ENCODE measurements around the gene EGFLAM. TPM values are rescaled to one million over a fixed set of nuclear protein-coding genes. Genes with fewer than 3 reads are reported as not detected.

Gene EGFLAM
- total and polyA plus RNA-seq, 2 donors (not counting 3 experiments of a cell fraction or from before 2014, with no cell fraction given) = 1.2 to 2.7 TPM

GRCh38 chr5:38267372-38267771 is 9.0 kb downstream of the EGFLAM start:
- H3K27me3 ChIP-seq (ENCODE audit: control insufficient read depth in 2 of 2, insufficient read depth in 2 of 2, low read length in 2 of 2) = peaks cover 11 to 16% of the 10 kb centered on the region in 2 experiments
- no peak overlapping the region for H2AFZ ChIP-seq (ENCODE audit: low read depth, low read length)
- H3K9me1 ChIP-seq (replicated peaks; ENCODE audit: control insufficient read depth, extremely low read depth, insufficient read depth, low read length) = no peaks in the 10 kb centered on the region
- TF ChIP-seq POLR2AphosphoS5 (IDR thresholded peaks at IDR 0.05; ENCODE audit: insufficient read depth, low read depth, low read length) = no peak
- no peak for TF ChIP-seq POLR2A (IDR thresholded peaks at IDR 0.05; ENCODE audit: low read depth, low read length)
- TF ChIP-seq FOS (IDR thresholded peaks at IDR 0.05; ENCODE audit: borderline replicate concordance, insufficient read depth, low read length) = no peak
- TF ChIP-seq EZH2 (IDR thresholded peaks at IDR 0.05; ENCODE audit: borderline replicate concordance, low read depth, low read length, severe bottlenecking) = no peak
- BruUV-seq (replicated peaks) = no TSS peak
- FAIRE-seq (no peak), DNase-seq (ENCODE audit: low read depth, low spot score) (no peak)
- ChIA-PET CTCF (interaction anchor here (6.7 kb wide), 1 partner anchor 542 kb away, joined by 124 read pairs; no protein-coding TSS in a partner anchor), POLR2A (no interaction called here)
- H3K79me2 ChIP-seq (ENCODE audit: control insufficient read depth, insufficient read depth, low read length) = no peaks in the 10 kb centered on the region
- H3K4me3 ChIP-seq (replicated peaks in 1 of 3; ENCODE audit: insufficient read depth in 1 of 3, low read depth in 1 of 3, low read length in 3 of 3) = no peak overlapping the region
- no peaks in the 10 kb centered on the region for H3K4me1 ChIP-seq (ENCODE audit: control insufficient read depth, extremely low read depth, insufficient read depth, low read length)
- dilution Hi-C loops (cut with MboI; ENCODE audit: extremely low pct_ligation_motif_present, low sequenced_read_pairs) (no loop called here), intact Hi-C loops (cut with micrococcal nuclease) (loop anchor here (5.0 kb wide), 1 partner anchor 400 kb away; no protein-coding TSS in a partner anchor)
- H3K9ac ChIP-seq (replicated peaks; ENCODE audit: extremely low read depth, insufficient read depth, low read length) = no peak overlapping the region
- H4K20me1 ChIP-seq (replicated peaks; ENCODE audit: control insufficient read depth, extremely low read depth, insufficient read depth, low read length) = no peaks in the 10 kb centered on the region
- no peak overlapping the region for H3K27ac ChIP-seq (ENCODE audit: insufficient read depth, low read depth, low read length)
- H3K36me3 ChIP-seq (ENCODE audit: control insufficient read depth in 2 of 2, extremely low read depth in 1 of 2, insufficient read depth in 2 of 2, low read length in 2 of 2) = no peaks in the 10 kb centered on the region
- H3K4me2 ChIP-seq (ENCODE audit: insufficient read depth, low read length) = no peak overlapping the region
- H3K9me3 ChIP-seq (replicated peaks; ENCODE audit: control insufficient read depth, insufficient read depth, low read length) = no peaks in the 10 kb centered on the region

- no peaks in the 10 kb centered on the region for H4K20me1 ChIP-seq (replicated peaks; ENCODE audit: control insufficient read depth, extremely low read depth, insufficient read depth, low read length)
- no peak overlapping the region for H3K9ac ChIP-seq (replicated peaks; ENCODE audit: extremely low read depth, insufficient read depth, low read length)
- no TSS peak for BruUV-seq (replicated peaks)
- dilution Hi-C loops (cut with MboI; ENCODE audit: extremely low pct_ligation_motif_present, low sequenced_read_pairs) = no loop called here
- no peak overlapping the region for H2AFZ ChIP-seq (ENCODE audit: low read depth, low read length)
- FAIRE-seq (no peak), DNase-seq (ENCODE audit: low read depth, low spot score) (no peak)
- H3K9me3 ChIP-seq (replicated peaks; ENCODE audit: control insufficient read depth, insufficient read depth, low read length) = no peaks in the 10 kb centered on the region
- no peaks in the 10 kb centered on the region for H3K4me1 ChIP-seq (ENCODE audit: control insufficient read depth, extremely low read depth, insufficient read depth, low read length)
- no peaks in the 10 kb centered on the region for H3K9me1 ChIP-seq (replicated peaks; ENCODE audit: control insufficient read depth, extremely low read depth, insufficient read depth, low read length)
- POLR2A ChIA-PET = no interaction called here
- no peaks in the 10 kb centered on the region for H3K79me2 ChIP-seq (ENCODE audit: control insufficient read depth, insufficient read depth, low read length)
- intact Hi-C loops (cut with micrococcal nuclease) = no loop called here
- CTCF ChIA-PET = interaction anchor here (1.0 kb wide), 1 partner anchor 8 kb away, joined by 3 read pairs; no protein-coding TSS in a partner anchor
- H3K4me3 ChIP-seq (replicated peaks in 1 of 3; ENCODE audit: insufficient read depth in 1 of 3, low read depth in 1 of 3, low read length in 3 of 3) = no peak overlapping the region
- no peaks in the 10 kb centered on the region for H3K36me3 ChIP-seq (ENCODE audit: control insufficient read depth in 2 of 2, extremely low read depth in 1 of 2, insufficient read depth in 2 of 2, low read length in 2 of 2)
- no peak overlapping the region for H3K4me2 ChIP-seq (ENCODE audit: insufficient read depth, low read length)
- no peak for TF ChIP-seq CTCF (IDR thresholded peaks at IDR 0.05; ENCODE audit: extremely low read depth in 1 of 2, insufficient read depth in 1 of 2, low read depth in 1 of 2, low read length in 2 of 2)
- TF ChIP-seq GATA2 (IDR thresholded peaks at IDR 0.05; ENCODE audit: insufficient read depth, insufficient read length, low read depth, low read length) = no peak
- TF ChIP-seq POLR2A (IDR thresholded peaks at IDR 0.05; ENCODE audit: low read depth, low read length) = no peak
- TF ChIP-seq MAX (IDR thresholded peaks at IDR 0.05; ENCODE audit: insufficient read depth, insufficient read length) = no peak
- no peak for TF ChIP-seq FOS (IDR thresholded peaks at IDR 0.05; ENCODE audit: borderline replicate concordance, insufficient read depth, low read length)
- TF ChIP-seq EZH2 (IDR thresholded peaks at IDR 0.05; ENCODE audit: borderline replicate concordance, low read depth, low read length, severe bottlenecking) = no peak
- no peak for TF ChIP-seq MYC (IDR thresholded peaks at IDR 0.05; ENCODE audit: low read depth, low read length)
- no peak for TF ChIP-seq POLR2AphosphoS5 (IDR thresholded peaks at IDR 0.05; ENCODE audit: insufficient read depth, low read depth, low read length)
- no peak for TF ChIP-seq JUN (IDR thresholded peaks at IDR 0.05; ENCODE audit: borderline replicate concordance, insufficient read depth, insufficient read length, low read depth)
- no peak overlapping the region for H3K27ac ChIP-seq (ENCODE audit: insufficient read depth, low read depth, low read length)
- peaks cover 0 to 2% of the 10 kb centered on the region in 2 experiments for H3K27me3 ChIP-seq (ENCODE audit: control insufficient read depth in 2 of 2, insufficient read depth in 2 of 2, low read length in 2 of 2)
Observed at GRCh38 chr5:38273626-38274025, 15.3 kb downstream of the EGFLAM start.
